G401 (cell line): ENCODE measurements around the gene MLNR. TPM values are rescaled to one million over a fixed set of nuclear protein-coding genes. Genes with fewer than 3 reads are reported as not detected.

Experiments used
- DNase-seq: peaks from one replicate; pipeline ENCODE4 v3.0.0-alpha.2; 2015; ENCODE audit warnings: low spot score
- in situ Hi-C: cut with HindIII; loops from 2 replicates; pipeline ENCODE4 v1.10.0; 2016; ENCODE audit warnings: low sequenced_read_pairs, mixed read lengths
- total RNA-seq: library from RNA; depleted of rRNA; stranded (reverse); fragments of >200 nt; shearing (Covaris generic); gene quantifications from 2 replicates; pipeline ENCODE4 v1.2.3, GENCODE V29; 2014; rRNA removed

The MLNR gene
- total RNA-seq, 1 experiment from 2014 or later, result not detected

- in situ Hi-C loops, result no loop called here
- no peak for DNase-seq
Measured at GRCh38 chr13:49262634-49263033, 42.5 kb downstream of the MLNR start.

- in situ Hi-C loops, result no loop called here
- DNase-seq, result no peak
Measured at GRCh38 chr13:49265822-49266221, 45.7 kb downstream of the MLNR start.

GRCh38 chr13:49271264-49271663 lies 51.1 kb downstream of the MLNR start:
- in situ Hi-C loops, result no loop called here
- DNase-seq, result no peak

Other genes starting within 250 kb of the MLNR start
- 25.4 and 38.4 TPM in 2 replicates for gene FNDC3A, start 244.4 kb upstream of the MLNR start, total RNA-seq
- 1.6 and 2.2 TPM in 2 replicates for gene CDADC1, start 27.6 kb downstream of the MLNR start, total RNA-seq
- gene CAB39L, start 223.7 kb downstream of the MLNR start, total RNA-seq, result 22.2 and 42.4 TPM in 2 replicates
- gene SETDB2, start 223.9 kb downstream of the MLNR start, total RNA-seq, result 14.9 and 15.8 TPM in 2 replicates